ENCODE measurements around the gene MGAT5B.
A peak's percentile ranks its signal among the peaks of the same experiment; 100 is the strongest.

The MGAT5B gene

GRCh38 chr17:76997981-76998531 is 129.9 kb downstream of the MGAT5B start:
- TF ChIP-seq CTCF (IDR thresholded peaks at IDR 0.05; ENCODE audit: borderline replicate concordance, insufficient read depth, low read depth, low read length), result no peak
- H3K4me3 ChIP-seq (ENCODE audit: low read depth, low read length), result peak overlapping the region; percentile 13

- H3K4me3 ChIP-seq (ENCODE audit: low read depth, low read length), result no peak overlapping the region
- TF ChIP-seq CTCF (IDR thresholded peaks at IDR 0.05; ENCODE audit: borderline replicate concordance, insufficient read depth, low read depth, low read length), result no peak
Measured at GRCh38 chr17:76998839-76999238, 130.6 kb downstream of the MGAT5B start.
